Kidney (tissue), 14 donors: ENCODE data around the gene PSPH. TPM values are rescaled to one million over a fixed set of nuclear protein-coding genes. Genes with fewer than 3 reads are reported as not detected.
"Not testable (repeated sequence)": the region's sequence is repeated elsewhere in the genome, so short reads cannot be mapped to it uniquely, and the experiment has no call there.

Source experiments
- DNase-seq, 5 donors: peaks; one replicate each; pipeline ENCODE4 v3.0.0-alpha.2; 2013 to 2020
- FAIRE-seq: peaks from 2 replicates; lab custom pipeline; 2012; peaks lifted over from hg19 to GRCh38; lab: Jason Lieb, UNC
- H3K27ac ChIP-seq, 2 donors: one replicate each; pipeline ENCODE4 v1.7.0; 2013; ENCODE audit warnings: low read depth in 2 of 2, low read length in 2 of 2, inconsistent platforms in 1 of 2
- H3K27me3 ChIP-seq: one replicate; pipeline ENCODE4 v1.7.1; 2013; ENCODE audit warnings: low read length, inconsistent platforms; ENCODE audit not compliant: control insufficient read depth, insufficient read depth
- H3K36me3 ChIP-seq, 3 donors: one replicate each; pipeline versions ENCODE4 v1.7.0 to v1.7.1; 2013; ENCODE audit warnings: low read length in 3 of 3, control low read depth in 1 of 3, inconsistent platforms in 1 of 3; ENCODE audit not compliant: insufficient read depth in 3 of 3, control insufficient read depth in 2 of 3
- H3K4me1 ChIP-seq, 3 donors: one replicate each; pipeline versions ENCODE4 v1.7.0 to v1.7.1; 2013; ENCODE audit warnings: low read length in 3 of 3, inconsistent platforms in 1 of 3, low read depth in 1 of 3; ENCODE audit not compliant: control insufficient read depth in 2 of 3, insufficient read depth in 2 of 3
- H3K4me3 ChIP-seq, 3 donors: one replicate each; pipeline versions ENCODE4 v1.7.0 to v1.8.1; 2013; ENCODE audit warnings: low read length in 3 of 3, control low read depth in 1 of 3, inconsistent platforms in 1 of 3
- H3K9ac ChIP-seq, 3 donors: one replicate each; pipeline versions ENCODE4 v1.7.0 to v1.7.1; 2013; ENCODE audit warnings: low read length in 3 of 3, control low read depth in 1 of 3, inconsistent platforms in 1 of 3
- H3K9me3 ChIP-seq, 3 donors: one replicate each; pipeline versions ENCODE4 v1.7.0 to v1.7.1; 2013; ENCODE audit warnings: low read length in 3 of 3, control low read depth in 1 of 3, inconsistent platforms in 1 of 3; ENCODE audit not compliant: control insufficient read depth in 2 of 3, insufficient read depth in 1 of 3
- intact Hi-C: fragments of 100-400 bp; cut with DNase I; formaldehyde crosslinking; loops from one replicate; pipeline ENCODE4 v1.11.1; 2022
- polyA plus RNA-seq: library from polyadenylated mRNA; stranded (reverse); fragments of 350-450 nt; fragmentation: Illumina TruSeq; extraction: RNeasy Lipid Tissue Mini Kit (QIAGEN cat#74804); gene quantifications from one replicate; pipeline ENCODE4 v1.2.3, GENCODE V29; 2014; ENCODE audit warnings: low read depth, low replicate concordance; ENCODE audit not compliant: insufficient read depth
- total RNA-seq: library from RNA; stranded (reverse); fragmentation: NEBNext Ultra II Directional; extraction: Animal tissue kit (Norgen Biotek cat#: 25700); gene quantifications from one replicate; pipeline ENCODE4 v1.2.1, GENCODE V29; 2021
- TF ChIP-seq, protein P1 (sequence below): IDR thresholded peaks from 3 replicates; pipeline ENCODE4 v1.5.1; 2012; ENCODE audit warnings: mild to moderate bottlenecking, moderate library complexity, borderline replicate concordance; ENCODE audit not compliant: insufficient read depth; ENCODE audit errors: extremely low read depth
- donor health status: control.
- donor health status: control.
- donor health status: control.
- donor health status: control.
- donor health status: control.
- donor health status: DM: yes; HTN: yes; CAD: no.
- donor health status: Normal renal cell carcinoma (clear cell type).

PSPH gene
- total and polyA plus RNA-seq, 2 donors from 2014 or later = 9.0 to 17.8 TPM

DNA sequence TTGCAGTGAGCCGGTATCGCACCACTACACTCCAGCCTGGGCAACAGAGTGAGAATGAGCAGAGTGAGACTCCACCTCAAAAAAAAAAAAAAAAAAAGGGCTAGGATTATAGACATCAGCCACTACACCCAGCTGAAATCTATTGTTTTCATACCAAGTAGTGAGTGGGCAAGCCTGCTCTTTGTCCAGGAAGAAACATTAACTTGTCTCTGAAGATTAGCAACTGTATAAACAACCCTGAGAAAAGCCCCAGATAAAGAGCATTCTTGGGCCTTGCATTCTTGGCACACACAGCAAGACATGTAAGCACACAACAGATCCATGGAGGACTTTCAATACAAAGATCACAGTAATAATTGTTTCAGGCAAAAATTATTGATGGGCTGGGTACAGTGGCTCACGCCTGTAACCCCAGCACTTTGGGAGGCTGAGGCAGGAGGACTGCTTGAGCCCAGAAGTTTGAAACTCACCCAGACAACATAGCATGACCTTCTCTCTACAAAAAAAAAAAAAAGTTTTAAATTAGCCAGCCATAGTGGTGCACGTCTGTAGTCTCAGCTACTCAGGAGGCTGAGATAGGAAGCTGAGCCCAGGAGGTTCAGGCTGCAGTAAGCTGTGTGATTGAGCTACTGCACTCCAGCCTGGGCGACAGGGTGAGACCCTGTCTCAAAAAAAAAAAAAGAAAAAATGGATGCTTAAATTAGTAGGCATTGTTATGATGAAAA lies 4.4 kb downstream of the PSPH start:
- peaks cover 0 to 15% (median 9%) of the 10 kb centered on the region in 3 donors for H3K4me1 ChIP-seq
- no peaks in the 10 kb centered on the region for H3K36me3 ChIP-seq
- peak in 3 of 5 donors; percentile 13 to 71 (median 58) for DNase-seq
- H3K27ac ChIP-seq = peak overlapping the region; percentile 53 to 74
- FAIRE-seq = no peak
- H3K4me3 ChIP-seq = no peak overlapping the region
- TF ChIP-seq, protein P1, sequence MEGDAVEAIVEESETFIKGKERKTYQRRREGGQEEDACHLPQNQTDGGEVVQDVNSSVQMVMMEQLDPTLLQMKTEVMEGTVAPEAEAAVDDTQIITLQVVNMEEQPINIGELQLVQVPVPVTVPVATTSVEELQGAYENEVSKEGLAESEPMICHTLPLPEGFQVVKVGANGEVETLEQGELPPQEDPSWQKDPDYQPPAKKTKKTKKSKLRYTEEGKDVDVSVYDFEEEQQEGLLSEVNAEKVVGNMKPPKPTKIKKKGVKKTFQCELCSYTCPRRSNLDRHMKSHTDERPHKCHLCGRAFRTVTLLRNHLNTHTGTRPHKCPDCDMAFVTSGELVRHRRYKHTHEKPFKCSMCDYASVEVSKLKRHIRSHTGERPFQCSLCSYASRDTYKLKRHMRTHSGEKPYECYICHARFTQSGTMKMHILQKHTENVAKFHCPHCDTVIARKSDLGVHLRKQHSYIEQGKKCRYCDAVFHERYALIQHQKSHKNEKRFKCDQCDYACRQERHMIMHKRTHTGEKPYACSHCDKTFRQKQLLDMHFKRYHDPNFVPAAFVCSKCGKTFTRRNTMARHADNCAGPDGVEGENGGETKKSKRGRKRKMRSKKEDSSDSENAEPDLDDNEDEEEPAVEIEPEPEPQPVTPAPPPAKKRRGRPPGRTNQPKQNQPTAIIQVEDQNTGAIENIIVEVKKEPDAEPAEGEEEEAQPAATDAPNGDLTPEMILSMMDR = no peak
- intact Hi-C loops = no loop called here
- H3K27me3 ChIP-seq = no peaks in the 10 kb centered on the region
- no peak overlapping the region for H3K9ac ChIP-seq
- H3K9me3 ChIP-seq = no peaks in the 10 kb centered on the region

DNA sequence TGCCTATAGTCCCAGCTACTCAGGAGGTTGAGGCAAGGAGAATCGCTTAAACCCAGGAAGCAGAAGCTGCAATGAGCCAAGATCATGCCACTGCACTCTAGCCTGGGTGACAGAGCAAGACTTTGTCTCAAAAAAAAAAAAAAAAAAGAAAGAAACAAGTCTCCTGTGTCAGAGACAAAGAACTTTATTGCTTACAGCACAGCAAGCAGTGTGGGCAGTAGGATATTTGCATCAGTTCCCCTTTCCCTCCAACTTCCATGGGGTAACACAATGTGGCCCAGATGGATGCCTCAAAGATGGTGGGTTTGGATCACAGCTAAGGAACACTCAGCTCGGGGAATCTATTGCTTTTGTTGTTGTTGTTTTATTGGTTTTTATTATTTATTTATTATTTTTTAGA lies 5.5 kb downstream of the PSPH start:
- H3K36me3 ChIP-seq, FAIRE-seq, H3K9me3 ChIP-seq, H3K27ac ChIP-seq, H3K9ac ChIP-seq, H3K27me3 ChIP-seq, H3K4me3 ChIP-seq, intact Hi-C loops, DNase-seq: not testable (repeated sequence)
- H3K4me1 ChIP-seq = peaks cover 0 to 15% (median 9%) of the 10 kb centered on the region in 3 donors

GRCh38 chr7:56040730-56041129 lies 10.5 kb downstream of the PSPH start:
- FAIRE-seq = no peak
- Histone ChIP-seq H3K4me1 (no peaks in the 10 kb centered on the region), H3K9me3 (no peaks in the 10 kb centered on the region), H3K27ac (no peak overlapping the region), H3K4me3 (no peak overlapping the region), H3K9ac (no peak overlapping the region), H3K27me3 (no peaks in the 10 kb centered on the region), H3K36me3 (no peaks in the 10 kb centered on the region)
- DNase-seq = no peak
- TF ChIP-seq, protein P1 = no peak
- intact Hi-C loops = no loop called here

- peak overlapping the region; percentile 4 to 71 (median 43) for H3K9ac ChIP-seq
- H3K27me3 ChIP-seq = no peaks in the 10 kb centered on the region
- H3K9me3 ChIP-seq = no peaks in the 10 kb centered on the region
- FAIRE-seq = no peak
- intact Hi-C loops = no loop called here
- peak overlapping the region; percentile 47 to 90 (median 83) for H3K4me3 ChIP-seq
- DNase-seq = peak; percentile 80 to 91 (median 88)
- TF ChIP-seq, protein P1 = no peak
- H3K27ac ChIP-seq = no peak overlapping the region
- H3K36me3 ChIP-seq = no peaks in the 10 kb centered on the region
- no peaks in the 10 kb centered on the region for H3K4me1 ChIP-seq
These were observed 17.4 kb downstream of the PSPH start for GRCh38 chr7:56033671-56034432.

GRCh38 chr7:56032578-56032977 lies 18.7 kb downstream of the PSPH start:
- H3K27ac ChIP-seq, H3K4me3 ChIP-seq, H3K36me3 ChIP-seq, H3K27me3 ChIP-seq, H3K9ac ChIP-seq, H3K4me1 ChIP-seq, H3K9me3 ChIP-seq, DNase-seq, FAIRE-seq, intact Hi-C loops: not testable (repeated sequence)

DNA sequence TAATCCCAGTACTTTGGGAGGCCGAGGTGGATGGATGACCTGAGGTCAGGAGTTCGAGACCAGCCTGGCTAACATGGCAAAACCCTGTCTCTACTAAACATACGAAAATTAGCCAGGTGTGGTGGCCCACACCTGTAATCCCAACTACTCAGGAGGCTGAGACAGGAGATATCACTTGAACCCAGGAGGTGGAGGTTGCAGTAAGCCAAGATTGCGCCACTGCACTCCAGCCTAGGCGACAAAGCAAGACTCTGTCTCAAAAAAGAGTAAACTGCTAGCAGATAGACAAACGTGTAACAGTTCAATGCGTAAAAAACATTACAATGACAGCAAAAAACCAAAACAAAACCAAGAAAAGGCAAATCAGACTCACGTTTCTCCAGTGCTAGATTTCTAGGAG lies 19.7 kb downstream of the PSPH start:
- H3K4me3 ChIP-seq, DNase-seq, FAIRE-seq, H3K36me3 ChIP-seq, H3K9me3 ChIP-seq, H3K27ac ChIP-seq, H3K27me3 ChIP-seq, intact Hi-C loops, H3K4me1 ChIP-seq, H3K9ac ChIP-seq: not testable (repeated sequence)
